Gastrocnemius medialis (tissue), 4 donors: ENCODE results near the gene USH2A.

ENCODE experiments used
- POLR2A ChIP-seq, 2 donors: fragments of 450-650 bp; IDR thresholded peaks; one replicate each; pipeline ENCODE4 v1.6.1; 2017; ENCODE audit warnings: antibody characterized with exemption in 2 of 2, mild to moderate bottlenecking in 2 of 2, moderate library complexity in 2 of 2
- TF ChIP-seq, protein P1 (sequence below), 5 experiments: fragments of 450-650 bp in 3 of 5; fragments of 200-600 bp in 2 of 5; sonication (generic) in 2 of 5; IDR thresholded peaks in 4 of 5; conservative IDR thresholded peaks in 1 of 5; 1 replicate in 4 of 5; 2 replicates in 1 of 5; pipeline ENCODE4 v1.5.1; 2016 to 2019; ENCODE audit warnings: antibody characterized with exemption in 5 of 5, mild to moderate bottlenecking in 3 of 5, moderate library complexity in 3 of 5

DNA sequence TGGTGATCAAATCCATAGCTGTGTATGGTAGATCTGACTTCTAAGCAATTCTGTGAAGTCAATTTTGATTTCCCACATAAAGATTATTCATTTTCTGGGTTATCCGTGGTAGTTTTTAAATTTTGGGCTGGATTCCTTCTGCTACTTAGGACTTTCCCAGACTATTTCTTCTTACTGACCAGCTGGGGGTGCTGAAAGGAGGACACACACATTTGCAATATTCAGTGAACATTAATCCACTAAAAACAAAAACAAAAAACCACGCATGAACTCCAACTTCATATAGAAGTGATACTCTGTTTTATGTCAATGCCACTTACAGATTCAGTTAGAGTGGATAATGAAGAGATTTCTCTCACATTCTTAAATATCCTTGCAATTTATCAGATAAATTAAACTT, 750.8 kb downstream of the USH2A start:
- TF ChIP-seq, protein P1, sequence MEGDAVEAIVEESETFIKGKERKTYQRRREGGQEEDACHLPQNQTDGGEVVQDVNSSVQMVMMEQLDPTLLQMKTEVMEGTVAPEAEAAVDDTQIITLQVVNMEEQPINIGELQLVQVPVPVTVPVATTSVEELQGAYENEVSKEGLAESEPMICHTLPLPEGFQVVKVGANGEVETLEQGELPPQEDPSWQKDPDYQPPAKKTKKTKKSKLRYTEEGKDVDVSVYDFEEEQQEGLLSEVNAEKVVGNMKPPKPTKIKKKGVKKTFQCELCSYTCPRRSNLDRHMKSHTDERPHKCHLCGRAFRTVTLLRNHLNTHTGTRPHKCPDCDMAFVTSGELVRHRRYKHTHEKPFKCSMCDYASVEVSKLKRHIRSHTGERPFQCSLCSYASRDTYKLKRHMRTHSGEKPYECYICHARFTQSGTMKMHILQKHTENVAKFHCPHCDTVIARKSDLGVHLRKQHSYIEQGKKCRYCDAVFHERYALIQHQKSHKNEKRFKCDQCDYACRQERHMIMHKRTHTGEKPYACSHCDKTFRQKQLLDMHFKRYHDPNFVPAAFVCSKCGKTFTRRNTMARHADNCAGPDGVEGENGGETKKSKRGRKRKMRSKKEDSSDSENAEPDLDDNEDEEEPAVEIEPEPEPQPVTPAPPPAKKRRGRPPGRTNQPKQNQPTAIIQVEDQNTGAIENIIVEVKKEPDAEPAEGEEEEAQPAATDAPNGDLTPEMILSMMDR (IDR thresholded peaks at IDR 0.05 in 4 of 5, conservative IDR thresholded peaks at IDR 0.05 in 1 of 5), result no peak
- TF ChIP-seq POLR2A (IDR thresholded peaks at IDR 0.05), result no peak
